Heart left ventricle (tissue), 13 donors: ENCODE measurements around the gene PTPN1.

Source experiments
- CTCF ChIP-seq, 12 donors: fragments of 200-600 bp; sonication (generic) in 4 of 12; IDR thresholded peaks; one replicate each; pipeline versions ENCODE4 v1.5.0 to v1.8.0; 2018 to 2022; ENCODE audit warnings: antibody characterized with exemption in 12 of 12, mild to moderate bottlenecking in 5 of 12
- POLR2A ChIP-seq, 2 donors: fragments of 450-650 bp; IDR thresholded peaks; one replicate each; pipeline ENCODE4 v1.6.1; 2017; ENCODE audit warnings: antibody characterized with exemption in 2 of 2, mild to moderate bottlenecking in 2 of 2, moderate library complexity in 2 of 2
- donor health status: ischemic (EF 13 %, LVEDD 7.1; RV severe dilation, severe dysfunction).
- donor health status: DM: no; HTN: yes; CAD: no.
- donor health status: DM: no; HTN: no; CAD: no.
- donor health status: ischemic (EF 25% LVEDD 6.9; RV normal size, moderate dysfunction).
- donor health status: ischemic (EF 25% LVEDD 5.7; RV mildly dilated, moderate dysfunction).
- donor health status: ischemic (EF 35%, LVEDD 5.7; RV mildly dilated, moderate dysfunction).
- donor health status: nonischemic (EF 11% LVEDD 7.7; RV severe dilation, severe dysfunction).
- donor health status: DM: yes; HTN: yes; CAD: no.
- donor health status: PGD.
- donor health status: ischemic (EF 29% LVEDD 5.4; RV normal size, mild dysfunction).
- donor health status: nonischemic (EF 23%, LVEDD 6.1; RV moderate dilation, normal function).

GRCh38 chr20:50580842-50581544 is 70.8 kb downstream of the PTPN1 start:
- TF ChIP-seq CTCF (IDR thresholded peaks at IDR 0.05) = no peak
- no peak for TF ChIP-seq POLR2A (IDR thresholded peaks at IDR 0.05)
